RWPE1 (cell line): Measurements from ENCODE around the gene ARHGEF40.

Experiments
- CTCF ChIA-PET: fragments of 350-600 bp; sonication (Branson Sonifier 250); formaldehyde crosslinking; extraction: SDS; loops from one replicate; lab custom pipeline; 2021; lab: Yijun Ruan, JAX
- POLR2A ChIA-PET: fragments of 400-600 bp; formaldehyde crosslinking; extraction: SDS; loops from one replicate; lab custom pipeline; 2020; ENCODE audit warnings: antibody characterized with exemption; ENCODE audit not compliant: low non-redundant PET; lab: Yijun Ruan, JAX
- DNase-seq: peaks from one replicate; pipeline ENCODE4 v3.0.0; 2012; ENCODE audit warnings: low spot score
- H3K27ac ChIP-seq: fragments of 450-650 bp; 2 replicates; pipeline ENCODE4 v1.5.1; 2017
- CTCF ChIP-seq: fragments of 450-650 bp; conservative IDR thresholded peaks from 2 replicates; pipeline ENCODE4 v1.5.1; 2017; ENCODE audit warnings: low read depth, mild to moderate bottlenecking

The ARHGEF40 gene

GRCh38 chr14:21030531-21030930 is 39.6 kb upstream of the ARHGEF40 start:
- ChIA-PET CTCF (interaction anchor here (2.1 kb wide), 1 partner anchor 10 kb away, joined by 7 read pairs; no protein-coding TSS in a partner anchor), POLR2A (no interaction called here)
- H3K27ac ChIP-seq = no peak overlapping the region
- no peak for DNase-seq
- no peak for TF ChIP-seq CTCF

- no peak for DNase-seq
- CTCF ChIA-PET = interaction anchor here (2.1 to 2.8 kb wide), 2 partner anchors 8 to 18 kb away, joined by 7 to 20 read pairs; no protein-coding TSS in a partner anchor
- POLR2A ChIA-PET = no interaction called here
- TF ChIP-seq CTCF = no peak
- no peak overlapping the region for H3K27ac ChIP-seq
These were observed 37.6 kb upstream of the ARHGEF40 start for GRCh38 chr14:21032326-21033132.

- TF ChIP-seq CTCF = no peak
- ChIA-PET CTCF (interaction anchor here (0.5 to 2.8 kb wide), 3 partner anchors 19 to 42 kb away, joined by 3 to 20 read pairs (median 5); no protein-coding TSS in a partner anchor), POLR2A (no interaction called here)
These were observed 36.9 kb upstream of the ARHGEF40 start for GRCh38 chr14:21033133-21033698.

GRCh38 chr14:21034707-21035106 is 35.4 kb upstream of the ARHGEF40 start, which contains the start of gene RNASE13:
RNASE13 (minus strand) TSS chr14:21034807; CDS start chr14:21034288, 519 bp downstream.
- H3K27ac ChIP-seq = no peak within 1 kb of the TSS
- POLR2A ChIA-PET = no interaction called here
- no peak for TF ChIP-seq CTCF
- CTCF ChIA-PET = interaction anchor here (1.6 kb wide), 1 partner anchor 20 kb away, joined by 8 read pairs; no protein-coding TSS in a partner anchor
- DNase-seq = no peak

More at GRCh38 chr14:21033133-21033698, 36.9 kb upstream of the ARHGEF40 start:
- no peak for DNase-seq
- H3K27ac ChIP-seq = no peak overlapping the region

- no peak for DNase-seq
- ChIA-PET POLR2A (no interaction called here), CTCF (interaction anchor here (1.4 kb wide), 1 partner anchor 179 kb away, joined by 3 read pairs; no protein-coding TSS in a partner anchor)
These were observed 33.4 kb upstream of the ARHGEF40 start for GRCh38 chr14:21036751-21037150.

More at GRCh38 chr14:21036751-21037150, 33.4 kb upstream of the ARHGEF40 start:
- H3K27ac ChIP-seq = no peak overlapping the region
- no peak for TF ChIP-seq CTCF
